ELF-1 (cell line): ENCODE results near the gene AIM2.

ENCODE experiments used
- DNase-seq: peaks from one replicate; pipeline ENCODE4 v3.0.0-alpha.2; 2016; ENCODE audit warnings: low read depth, low spot score

AIM2 gene

GRCh38 chr1:159023723-159024122 lies 52.8 kb downstream of the AIM2 start:
- no peak for DNase-seq

GRCh38 chr1:159015440-159015909 lies 61.1 kb downstream of the AIM2 start:
- DNase-seq, result no peak

- DNase-seq, result no peak
These were observed 61.7 kb downstream of the AIM2 start for GRCh38 chr1:159014851-159015250.

- no peak for DNase-seq
These were observed 62.5 kb downstream of the AIM2 start for GRCh38 chr1:159014003-159014571.

GRCh38 chr1:159012495-159012894 lies 64.1 kb downstream of the AIM2 start:
- peak; percentile 21 for DNase-seq
